Right lobe of liver (tissue), 4 donors: ENCODE results near the gene FAM111B.
"Not testable (repeated sequence)": the region's sequence is repeated elsewhere in the genome, so short reads cannot be mapped to it uniquely, and the experiment has no call there.

ENCODE experiments used
- CTCF ChIP-seq, 4 donors: fragments of 200-600 bp in 3 of 4; fragments of 450-650 bp in 1 of 4; IDR thresholded peaks; one replicate each; pipeline versions ENCODE4 v1.5.1 to v1.8.0; 2016 to 2022; ENCODE audit warnings: antibody characterized with exemption in 4 of 4, mild to moderate bottlenecking in 2 of 4
- POLR2A ChIP-seq: fragments of 450-650 bp; IDR thresholded peaks from one replicate; pipeline ENCODE4 v1.6.1; 2017; ENCODE audit warnings: antibody characterized with exemption, mild to moderate bottlenecking
- donor health status: DM: no; HTN: no; CAD: no.
- donor health status: DM: no; HTN: no; CAD: no.
- donor health status: DM: no; HTN: yes; CAD: no.

DNA sequence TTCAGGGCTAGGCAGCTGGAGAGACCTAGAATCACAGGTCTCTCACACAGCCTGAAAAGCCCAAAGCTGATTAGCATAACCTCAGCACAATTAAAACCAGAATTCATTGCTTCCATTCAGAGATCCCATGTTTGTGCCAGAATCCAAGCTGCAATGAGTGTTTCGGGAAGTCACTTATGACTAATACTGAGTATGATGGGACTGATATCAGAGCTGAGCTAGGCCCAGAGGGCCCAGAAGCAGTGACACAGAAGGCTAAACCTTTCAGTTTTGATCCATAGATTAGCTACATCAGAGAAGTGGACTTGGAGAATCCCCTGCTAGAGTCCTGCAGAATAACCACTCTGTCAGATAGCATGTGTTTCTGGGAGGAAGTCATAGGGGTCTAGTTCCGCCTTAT lies 26.6 kb upstream of the FAM111B start:
- not testable (repeated sequence) for TF ChIP-seq CTCF (IDR thresholded peaks at IDR 0.05); POLR2A
